Fibroblast of the aortic adventitia (primary cell): Measurements from ENCODE around the gene CLSTN2. TPM values are rescaled to one million over a fixed set of nuclear protein-coding genes. Genes with fewer than 3 reads are reported as not detected.

Source experiments
- DNase-seq: peaks from one replicate; pipeline ENCODE4 v3.0.0-alpha.2; 2010; ENCODE audit warnings: low read depth
- H3K4me3 ChIP-seq: 2 replicates; pipeline ENCODE4 v1.5.1; 2011; ENCODE audit warnings: low read depth, mild to moderate bottlenecking, control low read depth, low read length, moderate library complexity
- total RNA-seq: library from RNA; depleted of rRNA; stranded (reverse); fragments of >200 nt; gene quantifications from 2 replicates; pipeline ENCODE4 v1.2.3, GENCODE V29; 2012; ENCODE audit warnings: low replicate concordance
- TF ChIP-seq, protein P1 (sequence below): IDR thresholded peaks from 2 replicates; pipeline ENCODE4 v1.5.1; 2011; ENCODE audit warnings: mild to moderate bottlenecking, low read length, control low read depth, inconsistent platforms; ENCODE audit not compliant: insufficient read depth

CLSTN2 gene
- total RNA-seq, 1 donor = 3.2 TPM

DNA sequence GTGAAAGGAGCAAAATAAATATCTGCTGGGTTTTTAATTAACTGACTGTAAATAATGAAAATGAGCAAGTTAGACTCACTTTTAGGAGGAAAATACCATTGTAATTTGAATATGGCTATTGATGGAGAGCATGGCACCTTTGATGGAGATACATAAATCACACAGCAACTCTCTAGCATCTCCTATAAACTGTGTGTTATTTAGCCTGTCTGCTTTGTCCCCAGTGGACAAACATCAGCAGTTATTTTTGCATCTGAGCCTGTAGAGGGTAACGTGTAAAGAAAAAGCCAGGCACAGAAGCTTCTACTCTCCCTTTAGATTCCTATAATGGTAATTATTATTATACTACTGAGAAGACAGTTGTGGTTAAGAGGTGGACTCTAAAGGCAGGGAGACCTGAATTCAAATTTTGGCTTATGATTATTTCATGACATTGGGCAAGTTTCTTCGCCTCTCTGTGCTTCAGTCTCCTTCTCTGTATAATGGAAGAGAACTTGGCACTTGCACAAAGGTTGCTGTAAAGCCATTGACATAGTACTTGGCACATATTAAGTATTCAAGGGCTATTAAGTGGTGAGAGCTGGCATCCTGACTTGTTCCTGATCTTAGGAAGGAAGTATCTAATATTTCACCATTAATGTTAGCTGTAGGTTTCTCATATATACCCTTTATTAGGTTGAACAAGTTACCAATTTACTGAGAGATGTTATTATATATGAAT, 453.4 kb downstream of the CLSTN2 start:
- H3K4me3 ChIP-seq = no peak overlapping the region
- TF ChIP-seq, protein P1, sequence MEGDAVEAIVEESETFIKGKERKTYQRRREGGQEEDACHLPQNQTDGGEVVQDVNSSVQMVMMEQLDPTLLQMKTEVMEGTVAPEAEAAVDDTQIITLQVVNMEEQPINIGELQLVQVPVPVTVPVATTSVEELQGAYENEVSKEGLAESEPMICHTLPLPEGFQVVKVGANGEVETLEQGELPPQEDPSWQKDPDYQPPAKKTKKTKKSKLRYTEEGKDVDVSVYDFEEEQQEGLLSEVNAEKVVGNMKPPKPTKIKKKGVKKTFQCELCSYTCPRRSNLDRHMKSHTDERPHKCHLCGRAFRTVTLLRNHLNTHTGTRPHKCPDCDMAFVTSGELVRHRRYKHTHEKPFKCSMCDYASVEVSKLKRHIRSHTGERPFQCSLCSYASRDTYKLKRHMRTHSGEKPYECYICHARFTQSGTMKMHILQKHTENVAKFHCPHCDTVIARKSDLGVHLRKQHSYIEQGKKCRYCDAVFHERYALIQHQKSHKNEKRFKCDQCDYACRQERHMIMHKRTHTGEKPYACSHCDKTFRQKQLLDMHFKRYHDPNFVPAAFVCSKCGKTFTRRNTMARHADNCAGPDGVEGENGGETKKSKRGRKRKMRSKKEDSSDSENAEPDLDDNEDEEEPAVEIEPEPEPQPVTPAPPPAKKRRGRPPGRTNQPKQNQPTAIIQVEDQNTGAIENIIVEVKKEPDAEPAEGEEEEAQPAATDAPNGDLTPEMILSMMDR = no peak
- DNase-seq = no peak

DNA sequence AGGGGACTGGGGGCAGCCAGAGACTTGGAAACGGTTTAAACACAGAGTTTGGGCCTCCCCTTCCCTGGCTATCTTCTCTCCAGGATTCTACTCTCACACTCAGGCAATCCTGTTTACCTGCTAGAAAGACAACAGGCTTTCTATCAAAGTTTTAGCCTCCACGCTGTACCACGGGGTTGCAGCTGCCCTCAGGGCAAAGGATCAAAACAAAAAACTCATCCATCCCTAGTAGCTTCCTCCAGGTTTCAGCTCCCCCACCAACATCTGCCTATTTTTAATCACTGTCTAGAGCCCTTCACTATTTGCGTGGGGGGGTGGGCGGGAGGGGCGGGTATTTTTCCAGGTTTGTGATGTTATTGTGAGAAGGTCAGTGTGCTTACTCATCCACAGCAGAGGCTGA, 456.1 kb downstream of the CLSTN2 start:
- TF ChIP-seq, protein P1 = no peak
- H3K4me3 ChIP-seq = no peak overlapping the region
- DNase-seq = no peak

DNA sequence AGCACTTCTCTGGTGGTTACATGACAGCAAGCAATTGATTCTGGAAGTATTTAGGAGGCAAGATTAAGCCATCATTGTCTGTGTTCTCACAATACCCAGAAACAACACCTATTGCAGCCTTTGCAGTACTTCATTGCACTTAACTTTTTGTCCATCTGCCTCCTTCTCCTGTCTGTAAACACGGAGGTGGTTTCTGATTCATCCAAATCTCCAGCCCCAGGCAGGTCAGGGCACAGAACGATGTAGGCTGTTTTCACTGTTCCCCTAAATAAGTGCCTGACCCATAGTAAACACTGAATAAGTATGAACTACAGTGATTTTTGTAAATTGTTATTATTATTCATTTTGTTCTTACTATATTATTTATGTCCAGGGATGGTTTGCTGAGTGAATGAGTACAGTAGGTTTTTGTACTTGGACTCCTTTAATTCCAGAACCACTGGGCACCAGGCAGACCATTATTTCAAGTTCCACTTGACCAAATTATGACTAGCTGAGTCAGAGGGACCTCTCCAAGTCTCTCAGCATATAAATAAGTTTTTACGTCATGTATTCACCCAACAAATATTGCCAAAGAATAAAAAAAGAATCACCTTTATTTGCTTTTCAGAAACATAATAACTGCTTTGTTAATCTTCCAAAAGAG, 459.6 kb downstream of the CLSTN2 start:
- no peak for DNase-seq
- no peak overlapping the region for H3K4me3 ChIP-seq
- TF ChIP-seq, protein P1 = no peak

DNA sequence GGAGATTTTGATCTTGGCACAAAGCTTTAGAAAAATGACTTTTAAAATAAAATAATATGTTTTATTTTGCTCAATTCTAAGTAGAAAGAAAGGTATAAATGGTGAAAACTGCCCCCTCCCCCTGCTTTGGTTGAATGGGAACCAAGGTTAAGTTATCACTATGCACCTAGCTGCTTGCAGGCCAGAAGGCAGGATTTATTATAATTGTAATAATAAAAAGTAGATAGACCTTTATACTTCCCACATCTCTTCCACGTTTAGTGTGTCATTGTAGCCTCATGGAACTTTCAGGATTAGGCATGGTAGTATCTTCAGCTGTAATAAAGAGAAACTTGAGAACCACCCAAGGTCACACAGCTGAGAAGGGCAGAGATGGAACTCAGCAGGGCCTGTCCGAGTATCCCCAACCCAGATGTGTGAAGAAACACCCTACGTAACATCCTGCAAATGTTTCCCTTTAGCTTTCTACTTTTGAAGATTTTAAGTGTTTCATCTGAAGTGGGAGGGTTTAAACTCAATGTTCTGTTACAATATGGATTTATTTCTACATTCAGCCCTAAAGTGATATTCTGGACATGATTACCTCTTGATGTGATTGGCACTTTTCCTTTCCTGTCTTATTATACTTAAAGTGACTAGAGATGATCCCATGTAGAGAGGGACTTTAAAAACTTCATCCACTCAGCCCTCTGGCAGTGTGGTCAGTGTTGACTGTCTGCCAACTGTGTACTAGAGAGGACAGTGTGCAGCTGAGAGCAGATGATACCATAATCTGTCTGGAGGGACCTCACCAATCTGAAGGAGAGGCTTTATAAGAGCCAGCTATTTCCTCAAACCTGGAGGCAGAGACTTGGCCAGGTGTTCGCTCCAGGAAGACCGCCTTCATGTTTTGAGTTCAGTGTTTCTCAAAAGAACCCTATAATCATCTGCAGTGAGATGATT, 460.4 kb downstream of the CLSTN2 start:
- no peak overlapping the region for H3K4me3 ChIP-seq
- DNase-seq = no peak
- TF ChIP-seq, protein P1 = no peak

DNA sequence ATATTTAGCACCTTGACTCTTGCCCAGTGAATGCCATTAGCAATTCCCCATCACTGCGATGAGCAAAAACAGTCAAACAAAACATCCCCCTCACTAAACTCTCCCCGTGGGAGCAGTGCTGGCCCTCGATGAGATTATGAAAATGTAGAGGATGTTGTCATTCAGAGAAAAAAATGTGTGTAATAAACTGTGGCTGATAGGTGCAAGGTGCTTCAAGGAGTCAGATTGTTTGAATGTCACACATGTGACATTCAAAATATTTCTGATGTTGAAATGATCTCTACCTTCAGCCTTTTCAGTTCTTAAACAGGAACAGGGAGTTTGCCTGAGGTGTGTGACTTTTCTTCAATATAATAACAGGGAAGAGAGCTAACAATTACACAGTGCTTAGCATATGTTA, 461.1 kb downstream of the CLSTN2 start:
- H3K4me3 ChIP-seq = no peak overlapping the region
- no peak for DNase-seq
- TF ChIP-seq, protein P1 = no peak

DNA sequence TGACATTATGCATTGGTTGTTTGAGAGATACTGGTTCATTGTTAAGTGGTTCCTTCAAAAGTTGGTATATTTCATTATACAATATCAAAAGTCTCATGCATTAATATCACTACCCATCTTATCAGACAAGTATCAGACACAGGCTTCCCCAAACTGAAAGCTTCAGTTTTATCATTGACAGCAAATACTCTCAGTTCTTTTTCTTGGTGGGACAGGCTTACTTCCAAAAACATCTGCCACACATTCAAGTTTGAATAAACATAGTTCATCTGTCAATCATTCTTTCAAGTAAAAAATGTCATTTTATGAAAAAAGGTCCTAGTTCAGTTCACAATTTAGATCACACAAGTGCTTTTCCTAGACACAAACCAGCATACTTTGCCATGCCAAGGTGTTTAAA, 462.9 kb downstream of the CLSTN2 start:
- no peak for DNase-seq
- no peak overlapping the region for H3K4me3 ChIP-seq
- TF ChIP-seq, protein P1 = no peak
